Measurements from ENCODE around the gene TMBIM4.

Gene TMBIM4

GRCh38 chr12:66085998-66086397, 83.8 kb downstream of the TMBIM4 start:
- DNase-seq = no peak
